Measurements from ENCODE around the gene CMC2. TPM values are rescaled to one million over a fixed set of nuclear protein-coding genes. Genes with fewer than 3 reads are reported as not detected.

Gene CMC2
- total RNA-seq, 1 experiment from 2014 or later = 147 TPM

DNA sequence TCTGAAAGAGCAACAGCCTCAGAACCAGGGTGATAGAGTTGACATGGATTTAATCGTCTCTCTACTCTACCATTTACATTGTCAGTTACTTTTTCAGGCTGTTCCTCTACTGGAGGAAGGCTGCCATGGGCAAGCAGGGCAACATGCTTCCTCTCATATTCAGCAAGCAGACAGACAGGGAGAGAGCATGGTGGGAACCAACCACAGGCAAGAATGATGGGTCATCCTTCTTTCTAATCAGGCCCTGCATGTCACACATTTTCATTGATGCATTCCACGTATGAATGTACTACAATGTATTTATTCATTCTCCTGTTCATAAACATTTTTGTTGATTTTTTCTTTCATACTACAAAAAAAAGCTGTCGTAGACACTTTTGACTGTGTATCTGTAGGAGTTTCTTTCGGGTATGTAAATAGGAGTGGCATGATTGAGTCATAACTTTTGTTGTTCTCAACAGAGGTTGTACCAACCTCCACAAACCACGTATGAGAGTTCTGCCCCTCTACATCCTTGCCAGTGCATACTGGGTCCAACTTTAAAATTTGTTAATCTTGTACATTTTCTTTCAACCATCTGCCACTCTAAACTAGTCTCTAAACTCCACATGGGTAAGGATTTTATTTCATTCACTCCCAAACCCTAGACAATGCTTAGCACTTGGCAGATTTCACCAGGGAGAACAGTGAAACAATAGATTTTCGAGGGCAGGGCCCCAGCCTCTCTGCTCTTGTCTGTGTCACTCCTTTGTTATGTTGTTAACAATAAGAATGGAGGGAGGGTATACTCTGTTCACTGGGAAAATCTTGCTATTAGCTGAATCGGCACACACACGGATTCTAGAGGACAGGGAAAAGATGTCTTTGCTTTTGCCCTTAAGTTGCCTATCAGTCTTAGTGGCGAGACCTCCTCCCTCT is 58.7 kb downstream of the CMC2 start:
- in situ Hi-C loops (cut with HindIII; ENCODE audit: low pct_unique_long_range_greater_than_20kb, low sequenced_read_pairs) = no loop called here
- DNase-seq (ENCODE audit: low read depth, low spot score) = no peak

DNA sequence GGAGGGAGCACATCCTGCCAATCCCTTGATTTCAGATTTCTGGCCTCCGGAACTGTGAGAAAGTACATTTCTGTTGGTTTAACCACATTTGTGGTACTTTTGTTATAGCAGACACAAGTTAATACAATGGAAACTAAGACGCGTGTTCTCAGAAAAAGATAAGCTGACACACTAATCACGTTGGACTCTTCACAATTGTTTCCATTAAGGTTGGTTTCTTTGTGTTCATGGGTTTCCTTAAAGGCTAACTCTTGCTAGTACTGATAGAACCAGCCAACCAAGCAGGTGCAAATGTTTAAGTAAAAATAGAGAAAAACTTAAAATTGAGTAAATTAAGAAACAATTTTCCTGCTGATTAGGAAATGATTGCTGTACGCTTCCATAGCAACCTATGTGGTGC is 59.4 kb downstream of the CMC2 start:
- DNase-seq (ENCODE audit: low read depth, low spot score) = no peak
- in situ Hi-C loops (cut with HindIII; ENCODE audit: low pct_unique_long_range_greater_than_20kb, low sequenced_read_pairs) = no loop called here

DNA sequence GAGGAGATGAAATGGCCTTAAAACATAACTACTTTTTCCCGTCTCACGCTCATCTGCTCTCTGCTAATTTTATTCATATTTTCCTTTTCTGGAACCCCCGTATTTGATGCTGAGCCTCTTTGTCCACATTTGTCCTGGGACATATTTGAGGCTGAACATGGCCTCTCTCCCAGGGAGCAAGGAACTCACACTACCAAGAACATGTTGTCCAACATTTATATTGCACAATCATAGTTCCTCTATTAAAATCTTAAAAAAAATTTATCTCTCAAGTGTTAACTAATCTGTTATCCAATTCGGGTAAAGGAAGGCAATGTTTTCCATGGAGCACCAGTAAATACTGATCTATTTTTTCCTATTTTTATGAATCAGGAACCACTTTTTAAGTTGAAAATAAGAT is 60.2 kb downstream of the CMC2 start:
- in situ Hi-C loops (cut with HindIII; ENCODE audit: low pct_unique_long_range_greater_than_20kb, low sequenced_read_pairs) = no loop called here
- DNase-seq (ENCODE audit: low read depth, low spot score) = no peak

DNA sequence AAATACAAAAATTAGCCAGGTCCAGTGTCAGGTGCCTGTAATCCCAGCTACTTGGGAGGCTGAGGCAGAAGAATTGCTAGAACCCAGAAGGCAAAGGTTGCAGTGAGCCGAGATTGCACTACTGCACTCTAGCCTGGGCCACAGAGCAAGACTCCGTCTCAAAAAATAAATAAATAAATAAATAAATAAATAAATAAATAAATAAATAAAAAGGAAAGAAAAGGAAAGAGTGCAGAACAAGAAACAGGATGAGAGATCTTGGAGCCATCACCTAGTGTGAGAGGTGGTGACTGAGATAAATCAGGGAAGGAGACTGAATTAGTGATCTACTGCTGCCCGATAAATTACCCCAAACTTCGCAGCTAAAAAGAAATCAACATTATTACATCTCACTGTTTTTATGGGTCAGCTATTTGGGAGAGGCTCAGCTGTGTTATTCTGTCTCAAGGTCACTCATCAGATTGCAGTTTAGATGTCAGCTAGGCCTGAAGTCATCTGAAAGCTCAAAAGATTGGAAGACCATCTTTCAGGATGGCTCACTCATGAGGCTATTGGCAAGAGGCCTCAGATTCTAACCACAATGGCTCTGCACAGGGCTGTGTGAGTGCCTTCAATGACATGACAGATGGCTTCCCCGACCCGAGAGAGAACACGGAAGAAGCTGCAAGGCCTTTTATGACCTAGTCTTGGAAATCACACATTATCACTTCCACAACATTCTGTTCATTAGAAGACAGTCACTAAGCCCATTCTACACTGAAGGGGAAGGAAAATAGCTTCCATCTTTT is 66.4 kb downstream of the CMC2 start:
- DNase-seq (ENCODE audit: low read depth, low spot score) = no peak
- in situ Hi-C loops (cut with HindIII; ENCODE audit: low pct_unique_long_range_greater_than_20kb, low sequenced_read_pairs) = no loop called here

DNA sequence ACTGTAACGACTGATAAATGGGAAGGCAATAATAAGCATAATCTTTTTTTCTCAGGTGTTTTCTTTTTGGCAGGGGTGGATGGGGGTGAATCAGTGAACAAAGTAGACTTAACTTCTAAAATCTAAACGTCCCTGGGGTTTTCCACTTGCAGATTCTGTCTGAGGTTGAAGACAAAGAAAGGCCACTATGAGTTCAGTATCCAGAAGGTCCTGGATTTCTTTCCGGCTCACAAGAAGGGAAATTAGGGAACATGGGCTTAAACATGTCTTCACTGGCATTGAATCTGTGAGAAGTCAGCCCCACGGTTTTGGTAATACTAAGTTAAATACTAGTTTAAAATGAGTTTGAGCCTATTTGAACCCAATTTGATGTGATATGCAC is 67.8 kb downstream of the CMC2 start:
- DNase-seq (ENCODE audit: low read depth, low spot score) = no peak
- in situ Hi-C loops (cut with HindIII; ENCODE audit: low pct_unique_long_range_greater_than_20kb, low sequenced_read_pairs) = no loop called here

DNA sequence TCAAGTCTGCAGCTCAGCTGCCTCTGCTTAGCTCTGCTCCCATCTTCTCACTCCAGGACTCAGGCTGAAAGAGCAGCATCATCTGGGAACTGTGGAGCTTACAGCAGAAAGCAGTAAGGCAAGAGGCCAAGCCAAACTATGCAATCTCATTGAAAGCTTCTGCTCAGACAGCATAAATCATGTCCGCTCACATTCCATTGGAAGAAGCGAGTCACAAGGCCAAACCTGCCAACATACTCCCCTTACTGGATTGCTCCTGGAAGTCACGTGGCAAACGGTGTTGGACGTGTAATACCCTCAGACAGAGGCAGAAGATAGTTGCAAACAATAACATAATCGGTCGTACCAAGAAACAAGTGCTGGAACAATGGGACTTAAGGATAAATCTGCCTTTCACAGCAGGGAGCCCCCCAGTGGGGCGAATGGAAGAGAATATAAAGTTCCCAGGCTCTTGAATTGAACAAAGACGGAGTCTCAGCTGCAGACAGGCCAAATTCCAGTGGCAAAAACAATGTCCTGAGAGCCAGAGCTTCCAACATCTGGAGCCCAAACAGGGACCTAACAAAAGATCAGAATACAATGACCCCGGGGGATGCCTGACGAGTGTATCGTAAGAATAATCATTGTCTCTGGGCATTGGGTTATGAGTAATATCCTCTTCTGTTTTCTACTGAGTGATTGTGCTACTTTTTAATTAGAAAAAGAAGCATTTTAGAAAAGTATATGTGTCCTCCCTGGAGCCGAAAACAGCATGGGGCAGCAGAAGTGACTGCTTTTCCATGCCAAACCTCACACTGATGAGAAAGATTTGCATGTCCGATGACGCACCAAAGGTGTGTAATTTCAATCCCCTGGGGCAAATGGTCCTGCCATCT is 68.4 kb downstream of the CMC2 start:
- DNase-seq (ENCODE audit: low read depth, low spot score) = no peak
- in situ Hi-C loops (cut with HindIII; ENCODE audit: low pct_unique_long_range_greater_than_20kb, low sequenced_read_pairs) = no loop called here

DNA sequence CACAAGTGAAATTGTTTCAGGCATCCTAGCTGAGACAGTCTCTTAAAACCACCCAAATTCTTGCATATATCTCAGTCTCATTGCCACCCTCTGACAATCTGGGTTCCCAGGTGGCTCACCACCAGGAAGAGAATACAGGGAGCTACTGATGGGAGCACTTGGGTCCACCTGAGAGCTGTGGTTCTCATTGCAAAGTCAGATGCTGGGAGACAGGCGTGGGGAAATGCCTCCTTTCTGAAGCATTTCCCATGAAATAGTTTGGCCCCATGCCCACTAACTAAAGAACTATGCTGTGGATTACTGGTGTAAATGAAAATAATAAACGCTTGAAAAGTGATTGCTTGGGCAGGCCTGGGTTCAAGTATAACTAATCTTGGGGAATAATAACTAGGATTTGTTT is 70.3 kb downstream of the CMC2 start:
- in situ Hi-C loops (cut with HindIII; ENCODE audit: low pct_unique_long_range_greater_than_20kb, low sequenced_read_pairs) = no loop called here
- DNase-seq (ENCODE audit: low read depth, low spot score) = no peak

DNA sequence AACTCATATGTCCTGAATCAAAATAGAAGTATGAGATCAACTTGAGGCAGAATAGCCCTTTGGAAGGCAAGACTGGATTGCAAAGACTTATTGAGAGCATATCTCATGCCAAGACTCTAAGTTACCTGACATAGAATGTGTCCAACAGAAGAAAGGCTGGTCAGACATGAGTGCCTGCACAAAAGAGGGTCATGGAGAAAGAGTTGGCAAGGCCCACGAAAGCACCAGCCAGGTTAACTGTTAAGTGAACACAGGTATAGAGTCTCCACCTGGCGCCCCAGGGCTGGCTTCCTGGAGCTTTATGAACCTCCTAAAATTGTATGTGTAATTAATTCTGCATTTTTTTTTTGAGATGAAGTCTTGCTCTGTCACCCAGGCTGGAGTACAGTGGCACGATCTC is 71.0 kb downstream of the CMC2 start:
- DNase-seq (ENCODE audit: low read depth, low spot score) = no peak
- in situ Hi-C loops (cut with HindIII; ENCODE audit: low pct_unique_long_range_greater_than_20kb, low sequenced_read_pairs) = no loop called here

DNA sequence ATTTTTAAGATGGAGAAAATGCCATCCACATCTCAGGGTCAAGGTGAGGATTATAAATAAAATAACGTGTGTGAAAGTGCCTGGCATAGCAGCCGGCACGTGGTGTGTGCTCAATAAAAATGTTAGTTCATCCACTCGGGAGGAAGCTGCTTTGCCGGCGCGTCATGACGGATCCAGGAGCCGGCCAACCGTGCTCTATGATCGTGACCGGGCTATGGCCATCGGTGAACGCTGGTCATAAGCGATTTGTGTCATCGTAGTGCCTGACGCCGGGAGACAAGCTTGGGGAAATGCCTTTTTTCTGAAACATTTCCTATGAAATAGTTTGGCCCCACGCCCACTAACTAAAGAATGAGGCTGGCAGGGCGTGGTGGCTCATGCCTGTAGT is 74.0 kb downstream of the CMC2 start:
- DNase-seq (ENCODE audit: low read depth, low spot score) = no peak
- in situ Hi-C loops (cut with HindIII; ENCODE audit: low pct_unique_long_range_greater_than_20kb, low sequenced_read_pairs) = no loop called here

DNA sequence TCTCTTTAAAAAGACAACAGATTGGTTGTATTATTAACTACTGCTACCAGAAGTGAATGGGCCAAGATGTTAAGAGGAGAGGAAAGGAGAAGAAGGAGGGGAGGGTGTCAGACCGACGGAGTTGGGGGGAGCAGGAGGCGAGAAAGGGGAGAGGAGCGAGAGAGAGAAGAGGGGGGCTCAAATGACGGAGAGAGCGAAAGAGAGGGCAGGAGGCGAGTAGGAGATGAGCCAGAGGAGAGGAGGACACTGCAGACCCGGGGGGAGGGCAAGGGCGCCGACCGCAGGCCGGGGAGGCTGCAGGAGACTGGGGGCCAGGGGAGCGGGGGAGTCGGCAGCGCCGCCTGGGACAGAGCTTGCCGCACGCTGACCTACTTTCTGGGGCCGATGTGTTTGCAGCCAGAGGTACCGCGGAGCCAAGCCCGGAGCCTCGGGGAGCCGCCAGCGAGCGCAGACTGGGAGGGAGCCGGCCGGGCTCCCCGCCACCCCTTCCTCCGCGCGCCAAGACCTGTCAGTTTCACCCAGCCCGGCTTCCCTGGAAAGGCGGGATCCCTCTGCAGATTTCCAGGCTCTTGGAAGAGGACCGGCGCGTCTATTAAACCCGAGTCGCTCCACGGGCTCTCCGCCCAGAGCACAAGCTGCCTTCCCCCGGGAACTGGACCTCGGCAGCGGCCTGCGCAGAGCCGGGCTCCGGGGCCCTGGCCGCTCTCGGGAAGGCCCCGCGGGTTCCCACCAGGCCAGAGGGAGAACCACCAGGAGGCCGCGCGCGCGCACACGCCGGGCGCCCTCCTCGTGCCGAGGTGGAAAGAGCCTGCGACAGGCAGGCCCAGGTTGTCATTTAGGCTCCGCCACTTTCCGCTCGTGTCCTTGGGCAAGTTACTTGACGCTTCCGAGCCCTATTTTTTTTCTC is 74.6 kb downstream of the CMC2 start:
- DNase-seq (ENCODE audit: low read depth, low spot score) = no peak
- in situ Hi-C loops (cut with HindIII; ENCODE audit: low pct_unique_long_range_greater_than_20kb, low sequenced_read_pairs) = no loop called here

DNA sequence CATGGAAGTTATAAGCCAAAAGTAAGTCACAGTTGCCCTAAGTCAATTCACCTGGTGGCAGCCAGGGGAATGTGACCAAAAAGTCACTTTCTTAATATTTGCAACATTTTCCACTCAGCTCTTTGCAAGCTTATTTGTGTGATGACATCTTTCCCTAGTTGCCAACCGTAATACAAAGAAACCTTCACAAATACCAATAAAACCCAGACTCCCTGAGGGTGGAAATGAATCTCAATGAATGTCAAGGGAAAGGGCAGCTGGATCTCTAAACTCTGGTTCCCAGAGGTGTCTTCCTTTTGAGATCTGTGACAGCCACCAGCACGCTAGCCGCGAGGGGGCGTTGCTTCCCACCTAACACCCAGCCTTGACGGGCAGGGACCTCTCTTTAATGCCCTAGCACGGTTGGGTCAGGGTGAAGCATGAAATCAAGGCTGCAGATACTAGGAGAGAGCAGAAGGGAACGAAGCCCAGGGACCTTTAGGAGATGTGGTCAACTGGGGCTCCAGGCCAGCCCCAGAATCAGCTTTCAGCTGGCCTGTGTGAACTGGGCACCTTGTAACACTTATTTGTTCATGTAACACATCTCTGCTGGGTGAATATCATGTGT is 82.2 kb downstream of the CMC2 start:
- peak; percentile 64 for DNase-seq (ENCODE audit: low read depth, low spot score)
- in situ Hi-C loops (cut with HindIII; ENCODE audit: low pct_unique_long_range_greater_than_20kb, low sequenced_read_pairs) = no loop called here

DNA sequence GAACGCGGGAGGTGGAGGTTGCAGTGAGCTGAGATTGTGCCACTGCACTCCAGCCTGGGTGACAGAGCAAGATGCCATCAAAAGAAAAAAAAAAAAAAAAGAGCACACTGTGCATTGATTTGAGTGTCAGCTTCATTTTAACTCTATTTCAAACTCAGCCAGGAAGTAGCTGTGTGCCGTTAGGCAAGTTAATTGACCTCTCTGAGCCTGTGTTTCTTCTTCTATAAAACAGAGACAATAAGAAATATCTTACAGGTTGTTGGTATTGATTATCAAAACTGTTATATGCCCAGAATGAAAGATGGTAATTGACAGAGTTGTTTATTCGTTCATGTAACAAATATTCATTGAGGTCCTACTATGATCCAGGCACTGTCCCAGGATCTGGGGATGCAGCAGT is 83.3 kb downstream of the CMC2 start:
- in situ Hi-C loops (cut with HindIII; ENCODE audit: low pct_unique_long_range_greater_than_20kb, low sequenced_read_pairs) = no loop called here
- no peak for DNase-seq (ENCODE audit: low read depth, low spot score)

Other genes with a start within 250 kb of the CMC2 start
- gene CDYL2, start 202.3 kb downstream of the CMC2 start, total RNA-seq (2014; rRNA removed; shearing (Covaris generic)) = 0.19 and 0.74 TPM in 2 replicates
- gene CENPN, start 329 bp upstream of the CMC2 start, total RNA-seq (2014; rRNA removed; shearing (Covaris generic)) = 60.3 and 71.0 TPM in 2 replicates
- 42.3 and 45.4 TPM in 2 replicates for gene ATMIN, start 29.0 kb upstream of the CMC2 start, total RNA-seq (2014; rRNA removed; shearing (Covaris generic))
- gene C16orf46, start 70.4 kb upstream of the CMC2 start, total RNA-seq (2014; rRNA removed; shearing (Covaris generic)) = 0.11 and 0.82 TPM in 2 replicates
- 55.2 and 62.6 TPM in 2 replicates for gene GCSH, start 89.5 kb upstream of the CMC2 start, total RNA-seq (2014; rRNA removed; shearing (Covaris generic))
- 0.24 and 0.32 TPM in 2 replicates for gene BCO1, start 231.8 kb upstream of the CMC2 start, total RNA-seq (2014; rRNA removed; shearing (Covaris generic))

All from SK-MEL-5 (cell line).